HepG2 (cell line): ENCODE measurements around the gene MTFP1. TPM values are rescaled to one million over a fixed set of nuclear protein-coding genes. Genes with fewer than 3 reads are reported as not detected.
A peak's percentile ranks its signal among the peaks of the same experiment; 100 is the strongest.

Experiments used
- ARID4A ChIP-seq: sonication (generic); formaldehyde crosslinking; IDR thresholded peaks from 2 replicates; pipeline ENCODE4 v1.5.0; 2020; ENCODE audit warnings: mild to moderate bottlenecking, missing genetic modification reagents, borderline replicate concordance
- CENPBD1 ChIP-seq: sonication (generic); formaldehyde crosslinking; IDR thresholded peaks from 2 replicates; pipeline ENCODE4 v1.8.0; 2022; ENCODE audit warnings: missing genetic modification reagents, low read depth, mild to moderate bottlenecking, borderline replicate concordance
- DPF2 ChIP-seq: sonication (generic); formaldehyde crosslinking; IDR thresholded peaks from 2 replicates; pipeline ENCODE4 v1.4.0; 2020; ENCODE audit warnings: mild to moderate bottlenecking, low read depth, missing genetic modification reagents, borderline replicate concordance
- EED ChIP-seq: sonication (generic); formaldehyde crosslinking; IDR thresholded peaks from 2 replicates; pipeline ENCODE4 v1.5.0; 2020; ENCODE audit warnings: mild to moderate bottlenecking, missing genetic modification reagents
- FOXA1 ChIP-seq, 2 experiments: fragments of 450-650 bp in 1 of 2; sonication (generic) in 1 of 2; formaldehyde crosslinking in 1 of 2; IDR thresholded peaks; 2 replicates each; pipeline versions ENCODE4 v1.4.0 to v1.6.1; 2016 to 2020; ENCODE audit warnings: missing genetic modification reagents in 1 of 2
- GPN1 ChIP-seq: sonication (generic); formaldehyde crosslinking; IDR thresholded peaks from 2 replicates; pipeline ENCODE4 v1.5.1; 2020; ENCODE audit warnings: missing genetic modification reagents, borderline replicate concordance
- HBP1 ChIP-seq: IDR thresholded peaks from 2 replicates; pipeline ENCODE4 v1.6.1; 2016; ENCODE audit warnings: low read depth, control low read depth
- IRF9 ChIP-seq: sonication (generic); formaldehyde crosslinking; IDR thresholded peaks from 2 replicates; pipeline ENCODE4 v1.8.0; 2022; ENCODE audit warnings: missing genetic modification reagents, mild to moderate bottlenecking, borderline replicate concordance
- POLR2AphosphoS5 ChIP-seq: IDR thresholded peaks from 2 replicates; pipeline ENCODE4 v1.6.1; 2012; ENCODE audit warnings: low read depth, low read length
- SMC3 ChIP-seq: IDR thresholded peaks from 2 replicates; pipeline ENCODE4 v1.6.1; 2011; ENCODE audit warnings: low read length, improper control_type of control experiment
- ZFP36L2 ChIP-seq: sonication (generic); formaldehyde crosslinking; IDR thresholded peaks from 2 replicates; pipeline ENCODE4 v1.4.0; 2020; ENCODE audit warnings: missing genetic modification reagents
- ZFY ChIP-seq: sonication (generic); formaldehyde crosslinking; IDR thresholded peaks from 2 replicates; pipeline ENCODE4 v1.4.0; 2020; ENCODE audit warnings: missing genetic modification reagents
- ZNF367 ChIP-seq: sonication (generic); formaldehyde crosslinking; IDR thresholded peaks from 2 replicates; pipeline ENCODE4 v1.4.0; 2020; ENCODE audit warnings: missing genetic modification reagents, borderline replicate concordance
- ZNF549 ChIP-seq: sonication (generic); formaldehyde crosslinking; IDR thresholded peaks from 2 replicates; pipeline ENCODE4 v1.5.0; 2020; ENCODE audit warnings: missing genetic modification reagents
- ZNF687 ChIP-seq: sonication (generic); formaldehyde crosslinking; IDR thresholded peaks from 2 replicates; pipeline ENCODE4 v1.5.1; 2020; ENCODE audit warnings: mild to moderate bottlenecking, missing genetic modification reagents, moderate library complexity
- ZNF740 ChIP-seq: sonication (generic); formaldehyde crosslinking; IDR thresholded peaks from 2 replicates; pipeline ENCODE4 v1.4.0; 2020; ENCODE audit warnings: missing genetic modification reagents
- ZNF878 ChIP-seq: sonication (generic); formaldehyde crosslinking; IDR thresholded peaks from 2 replicates; pipeline ENCODE4 v1.8.1; 2023; ENCODE audit warnings: mild to moderate bottlenecking, missing genetic modification reagents, moderate library complexity
- polyA plus RNA-seq, 8 experiments: library from polyadenylated mRNA; depleted of rRNA in 3 of 8; stranded (reverse) in 7 of 8; unstranded in 1 of 8; fragments of >200 nt; fragmentation: Illumina TruSeq in 4 of 8; extraction: Trizol in 4 of 8; gene quantifications; 2 replicates each; pipeline versions ENCODE4 v1.2.1 to v1.2.3, GENCODE V29; 2011 to 2016; ENCODE audit warnings: low read depth in 4 of 8, missing spikeins in 1 of 8, mixed read lengths in 1 of 8; ENCODE audit not compliant: insufficient read depth in 1 of 8
- total RNA-seq, 5 experiments: library from RNA; depleted of rRNA; stranded (reverse); fragments of >200 nt; fragmentation: Illumina TruSeq; extraction: Trizol; gene quantifications; 2 replicates each; pipeline ENCODE4 v1.2.3, GENCODE V29; 2016; ENCODE audit warnings: low read depth in 1 of 5

The MTFP1 gene
- total and polyA plus RNA-seq, 2 of the 13 experiments (the other 11 are each of a cell fraction or from before 2014, with no cell fraction given) = 29.5 to 45.6 TPM

- no peak for TF ChIP-seq ZNF740
- no peak for TF ChIP-seq IRF9 (CRISPR knock-in tag)
- no peak for TF ChIP-seq ZNF549 (CRISPR knock-in tag)
- peak; percentile 22; the same call in 1 of the 2 replicates for TF ChIP-seq ARID4A (CRISPR knock-in tag)
- no peak for TF ChIP-seq GPN1 (CRISPR knock-in tag)
- TF ChIP-seq POLR2AphosphoS5 = peak; percentile 47; the same call in 1 of the 2 replicates
- 0 out of 2 replicates have a peak, but pooled peaks have one; percentile 34 for TF ChIP-seq EED
- no peak for TF ChIP-seq DPF2
- TF ChIP-seq ZFY (CRISPR knock-in tag) = peak; percentile 58; the same call in 1 of the 2 replicates
- peak; percentile 71 for TF ChIP-seq ZNF687
- no peak for TF ChIP-seq FOXA1 (IDR thresholded peaks at IDR 0.05)
- no peak for TF ChIP-seq FOXA1 (CRISPR knock-in tag; IDR thresholded peaks at IDR 0.05)
- no peak for TF ChIP-seq CENPBD1 (CRISPR knock-in tag)
- TF ChIP-seq HBP1 (CRISPR knock-in tag) = no peak
- no peak for TF ChIP-seq ZFP36L2 (CRISPR knock-in tag)
- no peak for TF ChIP-seq SMC3
- no peak for TF ChIP-seq ZNF367 (CRISPR knock-in tag)
- TF ChIP-seq ZNF878 (CRISPR knock-in tag) = no peak
These were observed 28.5 kb upstream of the MTFP1 start, which contains the start of gene SEC14L2 (continued) for GRCh38 chr22:30396871-30397655.
